Nephron (organoid): Measurements from ENCODE around the gene LDB3.
A peak's percentile ranks its signal among the peaks of the same experiment; 100 is the strongest.

Source experiments
- H3K27ac Mint-ChIP-seq, 3 experiments: 2 replicates each; pipeline ENCODE4 v1.8.0; 2020; ENCODE audit warnings: mixed read lengths in 3 of 3, mild to moderate bottlenecking in 2 of 3, moderate library complexity in 1 of 3
- H3K27me3 Mint-ChIP-seq: 2 replicates; pipeline ENCODE4 v1.8.0; 2021; ENCODE audit warnings: low read depth, mild to moderate bottlenecking, moderate library complexity, mixed read lengths
- H3K36me3 Mint-ChIP-seq: 2 replicates; pipeline ENCODE4 v1.8.0; 2020; ENCODE audit warnings: low read depth, mixed read lengths
- H3K4me1 Mint-ChIP-seq: 2 replicates; pipeline ENCODE4 v1.8.0; 2020; ENCODE audit warnings: mixed read lengths
- H3K4me3 Mint-ChIP-seq, 3 experiments: 2 replicates each; pipeline ENCODE4 v1.8.0; 2020; ENCODE audit warnings: mild to moderate bottlenecking in 3 of 3, mixed read lengths in 3 of 3, moderate library complexity in 2 of 3
- H3K9me3 Mint-ChIP-seq: 2 replicates; pipeline ENCODE4 v1.8.0; 2020; ENCODE audit warnings: mixed read lengths
- CTCF ChIP-seq, 3 experiments: fragments of 200-600 bp; sonication (generic); IDR thresholded peaks; one replicate each; pipeline ENCODE4 v1.5.0; 2021; ENCODE audit warnings: antibody characterized with exemption in 3 of 3; ENCODE audit not compliant: unreplicated experiment in 3 of 3

LDB3 gene

GRCh38 chr10:86682675-86683074 is 14.4 kb downstream of the LDB3 start:
- Mint-ChIP-seq H3K36me3 (no peaks in the 10 kb centered on the region), H3K9me3 (no peaks in the 10 kb centered on the region), H3K27ac (no peak overlapping the region), H3K27me3 (peaks cover 13% of the 10 kb centered on the region), H3K4me1 (peaks cover 44% of the 10 kb centered on the region), H3K4me3 (no peak overlapping the region)
- TF ChIP-seq CTCF (IDR thresholded peaks at IDR 0.05; ENCODE audit: unreplicated experiment in 3 of 3): no peak

- Mint-ChIP-seq H3K27ac (peak overlapping the region in 1 of 3 experiments; percentile 39), H3K27me3 (peaks cover 17% of the 10 kb centered on the region), H3K4me1 (peaks cover 46% of the 10 kb centered on the region), H3K36me3 (no peaks in the 10 kb centered on the region), H3K4me3 (peak overlapping the region in 1 of 3 experiments; percentile 38), H3K9me3 (no peaks in the 10 kb centered on the region)
- TF ChIP-seq CTCF (IDR thresholded peaks at IDR 0.05; ENCODE audit: unreplicated experiment in 3 of 3): peak; percentile 21 to 45 (median 28)
These were observed 16.2 kb downstream of the LDB3 start for GRCh38 chr10:86684331-86685097.

GRCh38 chr10:86685416-86685815 is 17.1 kb downstream of the LDB3 start:
- no peaks in the 10 kb centered on the region for H3K36me3 Mint-ChIP-seq
- H3K4me1 Mint-ChIP-seq: peaks cover 46% of the 10 kb centered on the region
- H3K4me3 Mint-ChIP-seq: no peak overlapping the region
- TF ChIP-seq CTCF (IDR thresholded peaks at IDR 0.05; ENCODE audit: unreplicated experiment in 3 of 3): no peak
- peak overlapping the region in 2 of 3 experiments; percentile 8 to 45 for H3K27ac Mint-ChIP-seq
- H3K9me3 Mint-ChIP-seq: no peaks in the 10 kb centered on the region
- peaks cover 17% of the 10 kb centered on the region for H3K27me3 Mint-ChIP-seq

- Mint-ChIP-seq H3K27ac (peak overlapping the region in 1 of 3 experiments; percentile 45), H3K4me1 (peaks cover 46% of the 10 kb centered on the region), H3K27me3 (peaks cover 17% of the 10 kb centered on the region), H3K4me3 (no peak overlapping the region), H3K9me3 (no peaks in the 10 kb centered on the region), H3K36me3 (no peaks in the 10 kb centered on the region)
- no peak for TF ChIP-seq CTCF (IDR thresholded peaks at IDR 0.05; ENCODE audit: unreplicated experiment in 3 of 3)
These were observed 17.8 kb downstream of the LDB3 start for GRCh38 chr10:86685893-86686632.

- Mint-ChIP-seq H3K27me3 (peaks cover 15% of the 10 kb centered on the region), H3K9me3 (no peaks in the 10 kb centered on the region), H3K27ac (no peak overlapping the region), H3K4me3 (no peak overlapping the region), H3K36me3 (no peaks in the 10 kb centered on the region), H3K4me1 (peaks cover 45% of the 10 kb centered on the region)
- no peak for TF ChIP-seq CTCF (IDR thresholded peaks at IDR 0.05; ENCODE audit: unreplicated experiment in 3 of 3)
These were observed 18.7 kb downstream of the LDB3 start for GRCh38 chr10:86686972-86687371.
